GM18517 (cell line): Measurements from ENCODE around the gene NMNAT3.

ENCODE experiments used
- ATAC-seq: cut with Tn5 transposase; IDR thresholded peaks from one replicate; pipeline ENCODE4 v1.9.1; 2021; ENCODE audit warnings: mild to moderate bottlenecking, moderate library complexity; ENCODE audit not compliant: unreplicated experiment

Gene NMNAT3

GRCh38 chr3:139552632-139553365 lies 125.0 kb downstream of the NMNAT3 start:
- no peak for ATAC-seq

- ATAC-seq, result no peak
Observed at GRCh38 chr3:139548801-139549200, 129.0 kb downstream of the NMNAT3 start.

- ATAC-seq, result no peak
Observed at GRCh38 chr3:139547666-139548065, 130.1 kb downstream of the NMNAT3 start.

GRCh38 chr3:139546772-139547171 lies 131.0 kb downstream of the NMNAT3 start:
- no peak for ATAC-seq

- no peak for ATAC-seq
Observed at GRCh38 chr3:139541532-139542288, 136.1 kb downstream of the NMNAT3 start.

GRCh38 chr3:139540651-139541531 lies 136.9 kb downstream of the NMNAT3 start:
- no peak for ATAC-seq

GRCh38 chr3:139538733-139539132 lies 139.0 kb downstream of the NMNAT3 start:
- ATAC-seq, result no peak

- ATAC-seq, result no peak
Observed at GRCh38 chr3:139537795-139538621, 139.8 kb downstream of the NMNAT3 start.

- no peak for ATAC-seq
Observed at GRCh38 chr3:139537361-139537760, 140.4 kb downstream of the NMNAT3 start.

- ATAC-seq, result no peak
Observed at GRCh38 chr3:139534992-139535879, 142.5 kb downstream of the NMNAT3 start.

- no peak for ATAC-seq
Observed at GRCh38 chr3:139534455-139534812, 143.3 kb downstream of the NMNAT3 start.

GRCh38 chr3:139533781-139534454 lies 143.9 kb downstream of the NMNAT3 start:
- no peak for ATAC-seq

GRCh38 chr3:139532976-139533375 lies 144.8 kb downstream of the NMNAT3 start:
- ATAC-seq, result no peak

GRCh38 chr3:139530717-139531116 lies 147.1 kb downstream of the NMNAT3 start:
- no peak for ATAC-seq

GRCh38 chr3:139529662-139530061 lies 148.1 kb downstream of the NMNAT3 start:
- ATAC-seq, result no peak

- no peak for ATAC-seq
Observed at GRCh38 chr3:139528924-139529323, 148.8 kb downstream of the NMNAT3 start.

- ATAC-seq, result no peak
Observed at GRCh38 chr3:139528281-139528680, 149.5 kb downstream of the NMNAT3 start.

- ATAC-seq, result no peak
Observed at GRCh38 chr3:139527265-139527664, 150.5 kb downstream of the NMNAT3 start.

- ATAC-seq, result no peak
Observed at GRCh38 chr3:139526146-139526545, 151.6 kb downstream of the NMNAT3 start.
